NCI-H2227 (cell line): ENCODE results near the gene UPK1B.

Source experiments
- DNase-seq: peaks from one replicate; lab custom pipeline; 2025; ENCODE audit not compliant: unreplicated experiment; lab: John Stamatoyannopoulos, UW

UPK1B gene

DNA sequence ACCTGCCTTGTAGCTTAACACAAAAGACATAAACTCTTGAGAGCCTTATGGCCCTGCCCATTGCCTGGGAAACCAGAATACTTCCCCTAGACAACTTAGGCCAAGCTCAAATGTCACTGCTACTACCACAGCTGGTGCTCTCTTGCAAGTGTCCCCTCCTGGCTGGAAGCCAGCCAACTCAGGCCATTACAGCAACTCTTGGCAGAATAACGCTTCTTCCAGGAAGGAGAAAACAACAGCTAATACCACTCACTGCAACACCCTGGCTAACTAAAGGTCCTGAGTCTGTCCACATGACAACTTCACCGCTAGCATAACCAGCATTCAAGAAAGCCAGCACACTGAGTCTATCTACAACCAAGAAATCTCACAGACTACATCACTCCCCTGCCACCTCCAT lies 72.4 kb downstream of the UPK1B start:
- DNase-seq, result no peak
